Esophagus squamous epithelium (tissue), 5 donors: ENCODE data around the gene GSTM2. TPM values are rescaled to one million over a fixed set of nuclear protein-coding genes. Genes with fewer than 3 reads are reported as not detected.

Experiments
- DNase-seq: peaks from one replicate; lab custom pipeline; 2025; lab: John Stamatoyannopoulos, UW
- H3K27ac ChIP-seq, 4 donors: fragments of 200-600 bp; sonication (generic); one replicate each; pipeline ENCODE4 v1.5.1; 2016 to 2019; ENCODE audit warnings: mild to moderate bottlenecking in 1 of 4
- H3K27me3 ChIP-seq, 4 donors: fragments of 200-600 bp; sonication (generic); 1 replicate in 3 of 4; 2 replicates in 1 of 4; pipeline versions ENCODE4 v1.5.1 to v1.6.0; 2017 to 2021; ENCODE audit warnings: antibody characterized with exemption in 1 of 4
- H3K36me3 ChIP-seq, 3 donors: fragments of 200-600 bp; sonication (generic); one replicate each; pipeline ENCODE4 v1.5.1; 2016 to 2019
- H3K4me1 ChIP-seq, 3 donors: fragments of 200-600 bp; sonication (generic); one replicate each; pipeline ENCODE4 v1.5.1; 2017 to 2019
- H3K4me3 ChIP-seq, 4 donors: fragments of 200-600 bp; sonication (generic); 1 replicate in 3 of 4; 2 replicates in 1 of 4; pipeline ENCODE4 v1.5.1; 2016 to 2019; ENCODE audit warnings: mild to moderate bottlenecking in 2 of 4, moderate library complexity in 1 of 4
- H3K9me3 ChIP-seq, 3 donors: fragments of 200-600 bp; sonication (generic); one replicate each; pipeline ENCODE4 v1.5.1; 2016 to 2019
- POLR2A ChIP-seq, 4 donors: fragments of 450-650 bp; IDR thresholded peaks; one replicate each; pipeline ENCODE4 v1.6.1; 2017; ENCODE audit warnings: antibody characterized with exemption in 4 of 4, mild to moderate bottlenecking in 4 of 4, moderate library complexity in 3 of 4
- WGBS, 2 donors: methylation state at CpG; one replicate each; pipeline ENCODE4 v1.1.5; 2018; 5-methylcytosine and 5-hydroxymethylcytosine counted together
- intact Hi-C: fragments of 100-400 bp; cut with DNase I; formaldehyde crosslinking; loops from one replicate; pipeline ENCODE4 v1.15.0; 2022
- total RNA-seq, 4 donors: library from RNA; depleted of rRNA; stranded (reverse); fragments of >200 nt; gene quantifications; one replicate each; pipeline ENCODE4 v1.1.0, GENCODE V29; 2016
- TF ChIP-seq, protein P1 (sequence below), 6 experiments: fragments of 450-650 bp in 4 of 6; fragments of 200-600 bp in 2 of 6; sonication (generic) in 2 of 6; IDR thresholded peaks; one replicate each; pipeline ENCODE4 v1.5.1; 2016 to 2019; ENCODE audit warnings: antibody characterized with exemption in 6 of 6, mild to moderate bottlenecking in 4 of 6, moderate library complexity in 4 of 6
- donor health status: DM: yes; HTN: yes; CAD: no.

Gene GSTM2
- total RNA-seq, 4 donors from 2014 or later, result 17.8 to 87.9 (median 46.2) TPM

DNA sequence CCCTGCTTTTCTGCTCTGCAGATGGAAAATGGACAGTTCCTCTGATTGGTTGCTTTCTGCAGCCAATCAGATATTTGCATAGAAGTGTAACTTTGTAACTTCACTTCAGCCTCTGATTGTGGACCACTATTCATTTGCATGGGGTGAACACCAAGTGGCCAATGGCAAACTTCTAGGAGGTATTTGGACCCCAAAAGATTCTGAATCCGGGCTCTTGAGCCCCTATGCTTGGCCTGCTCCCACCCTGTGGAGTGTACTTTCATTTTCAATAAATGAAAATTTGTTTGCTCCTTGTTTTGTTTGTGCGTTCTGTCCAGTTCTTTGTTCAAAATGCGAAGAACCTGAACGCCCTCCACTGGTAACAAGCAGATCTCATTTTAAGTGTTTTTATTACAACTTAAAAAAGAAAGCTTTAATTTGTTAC is 18.4 kb upstream of the GSTM2 start:
- Histone ChIP-seq H3K27ac (no peak overlapping the region), H3K4me1 (peaks cover 0 to 11% (median under 1%) of the 10 kb centered on the region in 3 donors), H3K36me3 (no peaks in the 10 kb centered on the region), H3K27me3 (no peaks in the 10 kb centered on the region), H3K9me3 (no peaks in the 10 kb centered on the region), H3K4me3 (peak overlapping the region in 2 of 4 donors; percentile 15 to 43)
- 50 to 68% methylated on average over 4 of the region's 4 CpGs for WGBS, 2 donors
- TF ChIP-seq, protein P1, sequence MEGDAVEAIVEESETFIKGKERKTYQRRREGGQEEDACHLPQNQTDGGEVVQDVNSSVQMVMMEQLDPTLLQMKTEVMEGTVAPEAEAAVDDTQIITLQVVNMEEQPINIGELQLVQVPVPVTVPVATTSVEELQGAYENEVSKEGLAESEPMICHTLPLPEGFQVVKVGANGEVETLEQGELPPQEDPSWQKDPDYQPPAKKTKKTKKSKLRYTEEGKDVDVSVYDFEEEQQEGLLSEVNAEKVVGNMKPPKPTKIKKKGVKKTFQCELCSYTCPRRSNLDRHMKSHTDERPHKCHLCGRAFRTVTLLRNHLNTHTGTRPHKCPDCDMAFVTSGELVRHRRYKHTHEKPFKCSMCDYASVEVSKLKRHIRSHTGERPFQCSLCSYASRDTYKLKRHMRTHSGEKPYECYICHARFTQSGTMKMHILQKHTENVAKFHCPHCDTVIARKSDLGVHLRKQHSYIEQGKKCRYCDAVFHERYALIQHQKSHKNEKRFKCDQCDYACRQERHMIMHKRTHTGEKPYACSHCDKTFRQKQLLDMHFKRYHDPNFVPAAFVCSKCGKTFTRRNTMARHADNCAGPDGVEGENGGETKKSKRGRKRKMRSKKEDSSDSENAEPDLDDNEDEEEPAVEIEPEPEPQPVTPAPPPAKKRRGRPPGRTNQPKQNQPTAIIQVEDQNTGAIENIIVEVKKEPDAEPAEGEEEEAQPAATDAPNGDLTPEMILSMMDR (IDR thresholded peaks at IDR 0.05), result peak in 3 of 6 experiments; percentile 4 to 10 (median 10)
- no peak for TF ChIP-seq POLR2A (IDR thresholded peaks at IDR 0.05)
- intact Hi-C loops, result no loop called here
- DNase-seq, result no peak

DNA sequence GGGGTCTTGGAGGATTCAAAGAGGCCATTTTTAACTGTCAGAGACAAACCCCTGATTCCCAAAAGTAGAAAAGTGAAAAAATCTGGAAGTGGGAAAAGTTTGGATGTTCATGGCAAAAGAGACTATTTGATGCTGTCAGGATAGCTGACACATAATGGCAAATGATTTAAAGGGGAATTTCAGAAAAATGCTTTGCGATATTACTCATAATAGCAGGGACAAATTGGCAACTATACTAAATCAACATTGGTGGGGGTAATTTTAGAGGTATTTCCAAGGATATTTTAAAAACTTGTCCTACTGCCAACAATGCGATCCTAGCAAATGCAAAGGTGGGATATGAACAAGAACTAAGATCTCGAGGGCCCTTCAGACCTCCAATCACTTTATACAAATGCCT is 17.2 kb upstream of the GSTM2 start:
- Histone ChIP-seq H3K4me1 (peaks cover 0 to 22% (median 11%) of the 10 kb centered on the region in 3 donors), H3K9me3 (no peaks in the 10 kb centered on the region), H3K27ac (no peak overlapping the region), H3K36me3 (no peaks in the 10 kb centered on the region), H3K27me3 (no peaks in the 10 kb centered on the region), H3K4me3 (no peak overlapping the region)
- 81 to 83% methylated on average over 3 of the region's 3 CpGs for WGBS, 2 donors
- TF ChIP-seq POLR2A (IDR thresholded peaks at IDR 0.05), result no peak
- TF ChIP-seq, protein P1 (IDR thresholded peaks at IDR 0.05), result no peak
- no peak for DNase-seq
- intact Hi-C loops, result no loop called here

DNA sequence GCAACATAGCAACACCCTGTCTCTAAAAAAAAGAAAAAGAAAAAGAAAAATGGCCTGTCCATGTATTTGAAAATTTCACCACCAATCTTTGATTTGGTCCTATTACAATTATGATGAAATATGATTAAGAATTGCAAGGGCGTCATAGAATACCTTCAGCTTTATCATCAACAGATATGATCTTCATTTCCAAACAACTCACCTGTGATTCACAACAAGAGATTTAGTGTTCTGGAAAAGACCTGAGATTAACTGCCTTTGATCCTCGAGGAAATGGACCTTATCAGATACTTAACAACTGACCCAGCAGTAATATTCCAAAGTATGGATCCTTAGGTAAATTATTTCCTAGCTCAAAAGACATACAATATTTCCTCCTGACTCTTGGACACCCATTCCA is 15.5 kb upstream of the GSTM2 start:
- Histone ChIP-seq H3K36me3 (no peaks in the 10 kb centered on the region), H3K27ac (no peak overlapping the region), H3K4me1 (peaks cover 0 to 36% (median 16%) of the 10 kb centered on the region in 3 donors), H3K9me3 (no peaks in the 10 kb centered on the region), H3K27me3 (no peaks in the 10 kb centered on the region), H3K4me3 (no peak overlapping the region)
- intact Hi-C loops, result no loop called here
- TF ChIP-seq POLR2A (IDR thresholded peaks at IDR 0.05), result no peak
- TF ChIP-seq, protein P1 (IDR thresholded peaks at IDR 0.05), result no peak
- no peak for DNase-seq
- 66 to 74% methylated on average over 2 of the region's 2 CpGs for WGBS, 2 donors

DNA sequence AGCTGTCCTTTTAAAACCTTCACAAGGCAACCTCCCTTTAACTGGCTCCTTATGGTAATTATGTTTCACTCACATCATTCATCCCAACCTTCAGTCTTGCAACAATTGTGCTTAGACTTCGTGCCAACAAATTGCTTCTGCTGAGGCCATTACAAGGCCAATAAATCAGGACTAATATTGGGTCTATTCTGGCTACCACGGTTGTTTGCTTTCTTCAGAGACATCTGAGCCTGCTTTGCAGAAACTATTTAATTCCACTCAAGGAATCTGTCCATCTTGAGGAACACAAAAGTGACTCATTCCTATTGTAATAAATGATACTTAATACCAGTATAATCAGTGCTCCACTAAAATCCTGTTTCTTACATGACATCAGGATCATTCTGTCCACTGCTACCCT is 14.6 kb upstream of the GSTM2 start:
- H3K36me3 ChIP-seq, result peaks cover 0 to 4% (median 0%) of the 10 kb centered on the region in 3 donors

DNA sequence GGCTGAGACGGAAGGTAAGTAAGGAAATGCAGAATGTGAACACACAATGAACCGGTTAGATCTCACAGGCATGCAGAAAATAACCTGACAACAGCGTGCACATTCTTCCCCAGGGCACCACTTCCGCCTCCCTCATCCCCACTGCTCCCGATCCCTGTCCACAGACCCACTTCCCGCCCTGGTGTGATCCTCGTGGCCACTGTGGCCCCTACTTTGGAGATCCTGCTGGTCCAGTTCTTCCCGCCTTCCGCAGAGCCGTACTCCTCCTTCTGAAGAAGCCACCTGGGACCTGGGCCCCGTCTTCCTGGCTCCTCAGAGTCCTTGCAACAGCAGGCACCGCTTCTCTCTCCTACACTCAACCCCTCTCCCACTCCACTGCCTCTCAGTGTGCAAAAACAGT is 13.3 kb upstream of the GSTM2 start:
- intact Hi-C loops, result no loop called here
- H3K4me1 ChIP-seq, result peaks cover 0 to 38% (median 16%) of the 10 kb centered on the region in 3 donors
- H3K9me3 ChIP-seq, result no peaks in the 10 kb centered on the region
- no peaks in the 10 kb centered on the region for H3K27me3 ChIP-seq
- WGBS, 2 donors, result 87 to 91% methylated on average over 12 of the region's 12 CpGs
- DNase-seq, result no peak
- peaks cover 0 to 14% (median 0%) of the 10 kb centered on the region in 3 donors for H3K36me3 ChIP-seq
- no peak overlapping the region for H3K27ac ChIP-seq
- H3K4me3 ChIP-seq, result no peak overlapping the region
- TF ChIP-seq POLR2A (IDR thresholded peaks at IDR 0.05), result no peak
- TF ChIP-seq, protein P1 (IDR thresholded peaks at IDR 0.05), result no peak

More for the DNA sequence above, 14.6 kb upstream of the GSTM2 start:
- TF ChIP-seq POLR2A (IDR thresholded peaks at IDR 0.05), result no peak
- TF ChIP-seq, protein P1 (IDR thresholded peaks at IDR 0.05), result no peak
- 53 to 56% methylated on average over 2 of the region's 2 CpGs for WGBS, 2 donors
- Histone ChIP-seq H3K9me3 (no peaks in the 10 kb centered on the region), H3K4me1 (peaks cover 0 to 38% (median 16%) of the 10 kb centered on the region in 3 donors), H3K27me3 (no peaks in the 10 kb centered on the region), H3K4me3 (no peak overlapping the region), H3K27ac (no peak overlapping the region)
- intact Hi-C loops, result no loop called here
- no peak for DNase-seq
